GM06990 (cell line): ENCODE results near the gene ARSD.

Experiments
- DNase-seq: peaks from one replicate; pipeline ENCODE4 v3.0.0-alpha.2; 2011; ENCODE audit not compliant: insufficient read length; ENCODE audit errors: extremely low read depth
- H3K27me3 ChIP-seq: replicated peaks from 2 replicates; pipeline ENCODE4 v1.6.0; 2011; ENCODE audit warnings: low read length; ENCODE audit not compliant: control insufficient read depth, insufficient read depth
- H3K36me3 ChIP-seq: 2 replicates; pipeline ENCODE4 v1.5.1; 2011; ENCODE audit warnings: low read length; ENCODE audit not compliant: control insufficient read depth, insufficient read depth
- H3K4me3 ChIP-seq: replicated peaks from 2 replicates; pipeline ENCODE4 v1.5.1; 2011; ENCODE audit warnings: low read depth, mild to moderate bottlenecking, control low read depth, low read length
- TF ChIP-seq, protein P1 (sequence below): IDR thresholded peaks from 2 replicates; pipeline ENCODE4 v1.5.1; 2011; ENCODE audit warnings: low read length, control low read depth, mild to moderate bottlenecking, inconsistent platforms; ENCODE audit not compliant: insufficient read depth, poor library complexity, severe bottlenecking

The ARSD gene

DNA sequence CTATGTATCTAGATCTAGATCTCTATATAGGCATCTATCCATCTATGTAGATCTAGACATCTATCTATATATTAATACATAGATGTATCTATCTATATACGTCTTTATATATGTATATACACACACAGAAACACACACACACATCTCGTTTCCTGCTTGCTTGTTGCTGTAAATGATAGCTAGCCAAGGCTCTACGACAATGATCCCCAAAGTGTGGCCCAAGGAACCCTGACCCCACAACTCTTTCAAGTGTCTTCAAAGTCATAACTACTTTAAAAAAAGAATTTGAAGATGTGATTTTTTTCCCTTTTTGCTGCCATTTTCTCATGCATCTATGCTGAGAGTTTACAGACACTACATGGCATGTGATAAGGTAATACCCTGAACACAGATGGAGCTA is 71.6 kb downstream of the ARSD start:
- Histone ChIP-seq H3K36me3 (no peaks in the 10 kb centered on the region), H3K27me3 (no peaks in the 10 kb centered on the region), H3K4me3 (no peak overlapping the region)
- no peak for DNase-seq
- TF ChIP-seq, protein P1, sequence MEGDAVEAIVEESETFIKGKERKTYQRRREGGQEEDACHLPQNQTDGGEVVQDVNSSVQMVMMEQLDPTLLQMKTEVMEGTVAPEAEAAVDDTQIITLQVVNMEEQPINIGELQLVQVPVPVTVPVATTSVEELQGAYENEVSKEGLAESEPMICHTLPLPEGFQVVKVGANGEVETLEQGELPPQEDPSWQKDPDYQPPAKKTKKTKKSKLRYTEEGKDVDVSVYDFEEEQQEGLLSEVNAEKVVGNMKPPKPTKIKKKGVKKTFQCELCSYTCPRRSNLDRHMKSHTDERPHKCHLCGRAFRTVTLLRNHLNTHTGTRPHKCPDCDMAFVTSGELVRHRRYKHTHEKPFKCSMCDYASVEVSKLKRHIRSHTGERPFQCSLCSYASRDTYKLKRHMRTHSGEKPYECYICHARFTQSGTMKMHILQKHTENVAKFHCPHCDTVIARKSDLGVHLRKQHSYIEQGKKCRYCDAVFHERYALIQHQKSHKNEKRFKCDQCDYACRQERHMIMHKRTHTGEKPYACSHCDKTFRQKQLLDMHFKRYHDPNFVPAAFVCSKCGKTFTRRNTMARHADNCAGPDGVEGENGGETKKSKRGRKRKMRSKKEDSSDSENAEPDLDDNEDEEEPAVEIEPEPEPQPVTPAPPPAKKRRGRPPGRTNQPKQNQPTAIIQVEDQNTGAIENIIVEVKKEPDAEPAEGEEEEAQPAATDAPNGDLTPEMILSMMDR: no peak

GRCh38 chrX:2855761-2856160 is 73.4 kb downstream of the ARSD start:
- Histone ChIP-seq H3K4me3 (no peak overlapping the region), H3K27me3 (no peaks in the 10 kb centered on the region), H3K36me3 (no peaks in the 10 kb centered on the region)
- no peak for DNase-seq
- TF ChIP-seq, protein P1: no peak

GRCh38 chrX:2854918-2855317 is 74.2 kb downstream of the ARSD start:
- no peak for DNase-seq
- TF ChIP-seq, protein P1: no peak
- no peaks in the 10 kb centered on the region for H3K36me3 ChIP-seq
- H3K27me3 ChIP-seq: no peaks in the 10 kb centered on the region
- no peak overlapping the region for H3K4me3 ChIP-seq
